Amygdala (tissue), 56 donors: ENCODE measurements around the gene METTL1.
"Not testable (repeated sequence)": the region's sequence is repeated elsewhere in the genome, so short reads cannot be mapped to it uniquely, and the experiment has no call there.

Source experiments
- DNase-seq, 56 donors: peaks; one replicate each; lab custom pipeline; 2025; lab: John Stamatoyannopoulos, UW

Gene METTL1

GRCh38 chr12:57727758-57728395 is 44.0 kb downstream of the METTL1 start:
- no peak for DNase-seq

- DNase-seq, result peak in 2 of 56 donors; percentile 12 to 34
Measured at GRCh38 chr12:57726884-57727757, 44.8 kb downstream of the METTL1 start.

DNA sequence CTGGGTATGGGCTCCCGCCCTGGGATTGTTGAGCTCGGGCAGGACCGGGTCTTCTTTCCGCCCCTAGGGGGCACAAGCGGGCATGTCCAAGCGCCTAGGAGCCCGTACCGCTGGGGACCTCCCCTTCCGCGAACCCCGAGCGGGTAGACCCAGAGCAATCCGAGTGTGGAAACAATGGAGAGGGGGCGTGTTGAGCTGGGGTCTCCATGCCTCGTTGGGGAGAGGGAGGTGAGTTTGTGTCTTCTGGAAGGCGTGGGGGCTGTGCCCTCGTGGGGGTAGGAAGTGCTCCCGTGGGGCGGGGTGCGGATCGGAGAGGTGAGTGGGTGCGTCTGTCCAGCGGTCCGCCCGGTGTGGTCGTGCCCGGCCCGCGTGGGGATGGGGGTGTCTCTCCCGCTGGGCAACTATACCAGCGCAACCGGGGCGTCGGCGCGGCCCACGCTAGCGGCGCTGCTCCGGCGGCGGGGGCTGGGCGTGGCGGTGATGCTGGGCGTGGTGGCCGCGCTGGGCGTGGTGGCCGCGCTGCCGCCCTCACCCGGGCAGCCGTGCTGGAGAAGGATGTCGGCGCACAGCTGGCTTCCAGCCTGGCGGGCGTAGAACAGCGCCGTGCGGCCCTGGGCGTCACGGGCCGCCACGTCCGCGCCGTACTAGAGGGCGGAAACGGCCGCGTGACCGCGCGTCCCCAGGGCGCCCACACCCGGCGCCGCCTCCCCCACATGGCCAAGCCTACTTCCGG is 45.6 kb downstream of the METTL1 start:
- peak in 37 of 56 donors; percentile 17 to 72 (median 37) for DNase-seq

DNA sequence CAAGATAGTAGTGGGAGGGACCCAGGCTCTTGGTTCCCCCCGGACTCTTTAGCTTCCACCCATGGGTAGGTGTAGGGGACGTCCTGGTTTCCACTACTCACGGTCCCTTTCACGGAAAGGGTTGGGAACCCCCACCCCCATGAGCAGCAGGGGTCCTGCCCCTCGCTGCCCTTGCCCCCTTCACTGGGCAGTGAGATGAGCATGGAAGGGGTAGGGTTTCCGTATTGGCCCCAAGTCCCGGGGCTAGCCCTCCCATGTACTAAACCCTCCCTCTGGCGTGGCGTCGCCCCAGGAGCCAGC is 46.1 kb downstream of the METTL1 start:
- no peak for DNase-seq

DNA sequence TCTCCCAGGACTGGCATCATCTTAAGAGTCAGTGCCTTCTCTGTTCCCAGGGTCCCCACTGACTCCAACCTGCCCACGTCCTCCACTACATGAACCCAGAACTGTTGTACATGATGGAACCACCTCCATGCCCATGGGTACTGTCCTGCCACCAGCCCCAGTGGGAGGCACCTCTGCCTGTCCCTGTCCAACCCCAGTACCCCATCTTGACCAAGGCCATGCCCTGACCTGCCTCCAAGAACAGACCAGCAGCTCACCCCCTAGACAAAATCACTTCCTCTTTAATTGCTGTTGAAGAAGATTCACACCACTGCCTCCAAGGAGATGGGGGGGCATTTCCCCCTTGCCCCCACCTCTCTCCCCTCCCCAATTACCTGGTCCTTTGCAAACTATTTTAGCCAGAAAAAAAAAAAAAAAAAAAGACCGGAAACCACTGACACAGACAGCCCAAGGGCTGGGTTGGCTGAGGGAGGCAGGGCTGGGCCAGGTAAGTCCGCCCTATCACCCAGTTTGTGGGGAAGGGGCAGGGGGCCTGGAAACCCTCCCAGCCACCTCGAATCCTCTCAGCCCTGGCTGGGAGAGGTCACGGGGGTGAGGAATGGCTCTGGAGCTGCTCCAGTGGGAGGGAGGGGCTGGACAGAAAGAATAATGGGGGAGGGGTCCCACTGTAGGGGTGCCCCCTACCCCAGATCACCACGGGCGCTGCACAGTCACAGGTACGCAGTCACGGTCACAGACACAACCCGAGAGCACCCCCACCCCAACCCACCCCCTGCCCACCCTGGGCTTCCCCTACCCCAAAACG is 46.8 kb downstream of the METTL1 start:
- DNase-seq, result no peak

GRCh38 chr12:57724003-57724935 is 47.6 kb downstream of the METTL1 start:
- DNase-seq, result no peak

GRCh38 chr12:57723630-57723962 is 48.3 kb downstream of the METTL1 start:
- no peak for DNase-seq

DNA sequence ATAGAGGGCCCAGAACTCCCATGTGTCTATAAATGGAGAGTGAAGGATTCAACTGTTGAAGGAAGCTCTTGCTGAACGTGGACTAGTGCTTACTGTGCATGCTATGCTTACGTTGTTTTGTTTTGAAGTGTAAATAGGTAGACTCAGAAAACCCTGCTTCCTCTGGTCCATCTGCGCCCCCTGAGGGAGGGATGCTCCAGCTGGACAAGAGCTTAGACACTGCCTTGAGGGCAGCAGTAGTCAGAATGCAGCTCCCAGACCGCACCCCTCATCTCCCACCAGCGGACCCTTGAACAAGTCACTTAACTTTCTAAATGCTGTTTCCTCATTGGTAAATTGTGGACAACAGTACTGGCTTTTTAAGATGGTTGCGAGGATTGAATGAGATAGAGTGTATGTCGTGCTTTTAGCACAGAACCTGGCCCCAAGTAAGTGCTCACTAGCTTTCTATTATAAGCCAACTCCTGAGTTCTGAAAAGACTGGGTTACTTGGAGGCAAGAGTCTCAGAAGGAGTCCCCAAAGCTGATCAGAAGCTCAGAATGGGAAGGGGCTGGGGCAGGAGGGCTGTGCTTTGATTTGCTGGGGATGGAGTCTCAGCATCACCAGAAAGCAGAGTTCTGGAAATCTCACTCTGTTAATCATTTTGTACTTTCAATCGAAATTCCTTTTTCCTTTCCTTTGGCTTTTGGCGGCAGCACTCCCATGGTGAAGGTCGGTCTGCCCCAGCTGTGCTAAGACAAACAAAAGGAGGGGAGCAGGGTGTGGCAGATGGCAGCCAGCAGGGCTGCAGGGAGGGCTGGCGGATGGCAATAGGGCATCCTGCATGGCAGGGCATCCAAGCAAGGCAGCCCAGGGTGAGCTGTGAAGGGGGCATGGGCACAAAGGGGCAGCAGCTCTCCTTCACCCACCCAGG is 48.9 kb downstream of the METTL1 start:
- no peak for DNase-seq

DNA sequence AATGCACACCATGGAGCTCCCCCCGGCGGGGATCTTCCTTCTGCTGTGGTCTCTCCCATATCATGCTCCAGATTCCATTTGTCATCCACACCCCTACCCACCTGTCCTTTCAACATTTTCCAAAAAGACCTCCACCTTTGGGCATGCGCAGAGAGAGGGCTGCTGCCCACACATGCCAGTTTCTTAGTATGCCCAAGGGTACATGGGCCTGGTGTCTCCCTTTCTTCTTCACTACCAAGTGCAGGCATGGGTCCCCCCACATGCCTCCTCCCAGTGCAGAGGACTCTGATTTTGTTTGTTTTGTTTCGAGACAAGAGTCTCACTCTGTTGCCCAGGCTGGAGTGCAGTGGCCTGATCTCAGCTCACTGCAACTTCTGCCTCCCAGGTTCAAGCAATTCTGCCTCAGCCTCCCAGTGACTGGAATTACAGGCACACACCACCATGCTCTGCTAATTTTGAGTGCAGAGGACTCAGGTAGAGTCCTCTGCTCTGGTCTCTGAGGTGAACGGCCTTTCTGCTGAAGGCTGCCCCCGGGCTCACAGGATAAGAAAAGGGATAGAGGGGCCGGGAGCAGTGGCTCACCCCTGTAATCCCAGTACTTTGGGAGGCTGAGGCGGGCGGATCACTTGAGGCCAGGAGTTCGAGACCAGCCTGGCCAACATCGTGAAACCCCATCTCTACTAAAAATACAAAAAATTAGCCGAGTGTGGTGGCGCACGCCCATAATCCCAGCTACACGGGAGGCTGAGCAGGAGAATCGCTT is 49.9 kb downstream of the METTL1 start:
- not testable (repeated sequence) for DNase-seq

DNA sequence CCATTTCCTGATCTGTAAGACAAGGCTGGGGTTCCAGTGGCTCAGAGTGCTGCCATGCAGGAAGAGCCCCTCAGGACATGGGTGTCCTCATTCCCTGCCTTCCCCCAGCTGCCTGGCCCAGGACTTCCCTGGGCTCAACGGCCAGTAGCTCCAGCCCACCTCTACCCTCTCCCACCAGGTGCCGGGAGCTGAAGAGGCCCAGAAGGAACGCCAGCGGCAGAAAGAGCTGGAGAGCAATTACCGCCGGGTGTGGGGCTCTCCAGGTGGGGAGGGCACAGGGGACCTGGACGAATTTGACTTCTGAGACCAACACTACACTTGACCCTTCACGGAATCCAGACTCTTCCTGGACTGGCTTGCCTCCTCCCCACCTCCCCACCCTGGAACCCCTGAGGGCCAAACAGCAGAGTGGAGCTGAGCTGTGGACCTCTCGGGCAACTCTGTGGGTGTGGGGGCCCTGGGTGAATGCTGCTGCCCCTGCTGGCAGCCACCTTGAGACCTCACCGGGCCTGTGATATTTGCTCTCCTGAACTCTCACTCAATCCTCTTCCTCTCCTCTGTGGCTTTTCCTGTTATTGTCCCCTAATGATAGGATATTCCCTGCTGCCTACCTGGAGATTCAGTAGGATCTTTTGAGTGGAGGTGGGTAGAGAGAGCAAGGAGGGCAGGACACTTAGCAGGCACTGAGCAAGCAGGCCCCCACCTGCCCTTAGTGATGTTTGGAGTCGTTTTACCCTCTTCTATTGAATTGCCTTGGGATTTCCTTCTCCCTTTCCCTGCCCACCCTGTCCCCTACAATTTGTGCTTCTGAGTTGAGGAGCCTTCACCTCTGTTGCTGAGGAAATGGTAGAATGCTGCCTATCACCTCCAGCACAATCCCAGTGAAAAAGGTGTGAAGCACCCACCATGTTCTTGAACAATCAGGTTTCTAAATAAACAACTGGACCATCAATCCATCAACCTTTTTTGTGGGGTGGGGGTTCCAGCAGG is 51.0 kb downstream of the METTL1 start:
- no peak for DNase-seq

- DNase-seq, result no peak
Measured at GRCh38 chr12:57719777-57720605, 51.9 kb downstream of the METTL1 start.

DNA sequence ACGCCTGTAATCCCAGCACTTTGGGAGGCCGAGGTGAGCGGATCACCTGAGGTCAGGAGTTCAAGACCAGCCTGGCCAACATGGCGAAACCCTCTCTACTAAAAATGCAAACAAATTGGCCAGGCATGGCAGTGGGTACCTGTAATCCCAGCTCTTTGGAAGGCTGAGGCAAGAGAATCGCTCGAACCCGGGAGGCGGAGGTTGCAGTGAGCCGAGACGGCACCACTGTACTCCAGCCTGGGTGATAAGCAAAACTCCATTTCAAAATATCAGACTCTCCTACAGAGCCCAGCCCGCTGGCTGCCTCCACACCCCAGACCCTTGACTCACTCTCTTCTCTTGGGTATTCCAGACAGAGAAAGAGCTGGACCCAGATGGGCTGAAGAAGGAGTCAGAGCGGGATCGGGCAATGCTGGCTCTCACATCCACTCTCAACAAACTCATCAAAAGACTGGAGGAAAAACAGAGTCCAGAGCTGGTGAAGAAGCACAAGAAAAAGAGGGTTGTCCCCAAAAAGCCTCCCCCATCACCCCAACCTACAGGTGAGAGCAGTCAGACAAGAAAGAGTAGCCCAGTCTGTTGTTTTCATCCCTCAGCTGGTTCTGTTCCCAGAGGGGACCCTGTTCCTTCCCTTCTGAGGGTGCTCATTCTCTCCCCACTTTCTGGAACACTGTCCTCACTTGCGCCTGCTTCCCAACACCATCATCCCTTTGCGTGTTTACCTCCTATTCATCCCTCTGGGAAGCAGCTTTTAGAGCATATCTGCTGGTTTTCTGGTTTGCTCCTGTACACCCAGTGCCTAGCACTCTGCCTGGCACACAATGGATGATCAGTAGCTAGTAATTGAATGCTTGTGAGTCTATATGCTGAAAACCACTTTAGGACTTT is 53.0 kb downstream of the METTL1 start:
- DNase-seq, result no peak
